Fibroblast of villous mesenchyme (primary cell): Measurements from ENCODE around the gene KCNMB1. TPM values are rescaled to one million over a fixed set of nuclear protein-coding genes. Genes with fewer than 3 reads are reported as not detected.

ENCODE experiments used
- DNase-seq: peaks from one replicate; pipeline ENCODE4 v3.0.0-alpha.2; 2010; ENCODE audit warnings: low read depth
- H3K4me3 ChIP-seq: 2 replicates; pipeline ENCODE4 v1.5.1; 2011; ENCODE audit warnings: low read depth, mild to moderate bottlenecking, low read length
- CTCF ChIP-seq: IDR thresholded peaks from 2 replicates; pipeline ENCODE4 v1.5.1; 2012; ENCODE audit warnings: low read depth, mild to moderate bottlenecking, low read length; ENCODE audit not compliant: insufficient read depth
- total RNA-seq: library from RNA; depleted of rRNA; stranded (reverse); fragments of >200 nt; gene quantifications from 2 replicates; pipeline ENCODE4 v1.2.3, GENCODE V29; 2012

Gene KCNMB1
- total RNA-seq, 1 donor = not detected

- DNase-seq = no peak
- H3K4me3 ChIP-seq = no peak overlapping the region
- TF ChIP-seq CTCF = no peak
Observed at GRCh38 chr5:170368586-170368985, 20.6 kb downstream of the KCNMB1 start.

- DNase-seq = no peak
- H3K4me3 ChIP-seq = no peak overlapping the region
- no peak for TF ChIP-seq CTCF
Observed at GRCh38 chr5:170366276-170366675, 22.9 kb downstream of the KCNMB1 start.

GRCh38 chr5:170365831-170366230, 23.3 kb downstream of the KCNMB1 start:
- no peak for TF ChIP-seq CTCF
- no peak overlapping the region for H3K4me3 ChIP-seq
- no peak for DNase-seq

GRCh38 chr5:170365011-170365410, 24.2 kb downstream of the KCNMB1 start:
- no peak overlapping the region for H3K4me3 ChIP-seq
- no peak for DNase-seq
- no peak for TF ChIP-seq CTCF

- TF ChIP-seq CTCF = no peak
- no peak overlapping the region for H3K4me3 ChIP-seq
- no peak for DNase-seq
Observed at GRCh38 chr5:170363671-170364070, 25.5 kb downstream of the KCNMB1 start.

- TF ChIP-seq CTCF = no peak
- no peak for DNase-seq
- H3K4me3 ChIP-seq = no peak overlapping the region
Observed at GRCh38 chr5:170362656-170363055, 26.5 kb downstream of the KCNMB1 start.

- no peak overlapping the region for H3K4me3 ChIP-seq
- no peak for DNase-seq
- TF ChIP-seq CTCF = no peak
Observed at GRCh38 chr5:170362102-170362501, 27.1 kb downstream of the KCNMB1 start.
